Astrocyte (in vitro differentiated cells and primary cell): ENCODE data around the gene PRDM10.

Experiments
- CTCF ChIP-seq: IDR thresholded peaks from 2 replicates; pipeline ENCODE4 v1.5.1; 2011; ENCODE audit warnings: low read depth, mild to moderate bottlenecking, inconsistent platforms, low read length, moderate library complexity; ENCODE audit not compliant: insufficient read depth
- EZH2 ChIP-seq: IDR thresholded peaks from 2 replicates; pipeline ENCODE4 v1.6.1; 2012; ENCODE audit warnings: mild to moderate bottlenecking, low read length, inconsistent platforms; ENCODE audit not compliant: insufficient read depth

DNA sequence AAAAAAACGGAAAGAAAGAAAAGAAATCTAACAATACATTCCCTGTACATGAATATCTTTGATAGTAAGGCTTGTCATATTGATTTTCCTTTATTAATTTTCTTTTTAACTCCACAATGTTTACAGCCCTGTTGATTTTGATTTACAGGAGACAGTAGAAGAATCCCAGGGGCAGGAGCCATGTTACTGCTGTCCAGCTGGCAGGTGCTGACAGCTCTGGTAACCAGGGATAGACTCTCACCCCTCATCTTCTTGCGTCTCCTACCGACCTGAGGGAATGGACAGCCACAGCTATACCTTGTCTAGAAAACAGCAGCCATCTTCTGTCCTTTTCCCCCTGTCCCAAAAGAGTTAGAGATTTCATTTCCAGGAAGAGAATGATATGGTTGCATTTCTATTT is 37.4 kb downstream of the PRDM10 start:
- no peak for TF ChIP-seq CTCF
- no peak for TF ChIP-seq EZH2
